HG03342 (cell line): ENCODE results near the gene MS4A8.

Source experiments
- ATAC-seq: cut with Tn5 transposase; IDR thresholded peaks from one replicate; pipeline ENCODE4 v1.9.1; 2021; ENCODE audit warnings: mild to moderate bottlenecking, moderate library complexity; ENCODE audit not compliant: unreplicated experiment

MS4A8 gene

GRCh38 chr11:60762851-60763691 is 63.7 kb downstream of the MS4A8 start:
- peak; percentile 70 for ATAC-seq

DNA sequence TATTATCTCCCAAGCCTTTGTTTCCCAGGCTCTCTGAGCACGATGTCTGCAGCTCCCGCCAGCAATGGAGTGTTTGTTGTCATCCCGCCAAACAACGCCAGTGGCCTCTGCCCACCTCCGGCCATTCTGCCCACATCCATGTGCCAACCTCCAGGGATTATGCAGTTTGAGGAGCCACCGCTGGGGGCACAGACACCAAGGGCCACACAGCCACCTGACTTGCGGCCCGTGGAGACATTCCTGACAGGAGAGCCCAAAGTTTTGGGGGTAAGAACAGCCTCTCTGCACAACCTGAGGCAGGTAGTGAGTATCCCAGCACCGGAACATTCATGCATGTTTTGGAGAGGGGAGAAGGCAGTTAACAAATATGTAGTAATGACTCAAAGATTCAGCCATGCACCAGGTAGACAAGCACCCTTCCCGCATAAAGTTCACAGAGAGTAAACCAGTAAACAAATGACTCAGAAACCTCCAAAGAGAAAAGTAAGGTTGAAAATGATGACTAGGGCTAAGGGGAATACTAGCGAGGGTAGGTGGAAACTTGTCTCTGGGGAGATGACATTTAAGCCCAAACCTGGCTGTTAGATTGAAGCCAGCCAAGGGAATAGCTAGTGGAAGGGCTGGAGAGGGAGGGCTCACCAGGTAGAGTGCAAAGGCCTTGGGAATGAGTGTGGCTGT is 64.4 kb downstream of the MS4A8 start:
- ATAC-seq = no peak

DNA sequence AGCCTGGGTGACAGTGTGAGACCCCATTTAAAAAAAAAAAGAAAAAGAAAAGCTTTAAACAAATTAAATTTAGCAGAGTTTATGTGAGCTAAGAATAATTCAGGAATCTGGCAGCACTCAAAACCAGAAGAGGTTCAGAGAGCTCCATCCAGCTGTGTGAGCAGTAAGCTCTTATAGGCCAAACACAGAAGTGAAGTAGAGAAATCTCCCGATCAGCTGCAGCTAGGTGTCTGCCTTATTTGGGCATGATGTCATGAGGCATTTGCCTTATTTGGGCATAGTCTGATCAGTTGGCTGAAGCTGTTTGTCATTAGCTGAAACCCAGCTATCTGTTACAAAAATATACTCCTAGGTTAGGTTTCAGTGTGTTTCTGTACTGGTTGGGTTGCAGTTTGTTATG is 65.5 kb downstream of the MS4A8 start:
- peak; percentile 38 for ATAC-seq

DNA sequence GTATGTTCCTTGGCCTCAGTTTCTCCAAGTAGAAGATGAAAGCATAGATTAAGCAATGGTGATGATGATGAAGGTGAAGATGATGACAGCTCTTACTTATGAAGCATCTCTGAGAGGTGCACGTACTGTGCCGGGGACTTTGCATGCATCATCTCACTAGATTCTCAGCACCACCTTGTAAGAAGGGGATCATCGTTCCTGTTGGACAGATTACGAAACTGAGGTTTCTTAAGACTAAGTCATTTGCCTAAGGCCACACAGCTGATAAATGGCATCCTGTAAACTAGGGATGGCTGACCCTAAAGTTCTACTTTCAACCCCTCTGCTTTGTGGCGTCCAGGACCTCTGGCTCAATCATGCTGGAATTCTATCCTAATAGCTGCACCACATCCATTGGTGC is 65.9 kb downstream of the MS4A8 start:
- no peak for ATAC-seq
